Skeletal muscle satellite cell (primary cell): ENCODE results near the gene MACC1.

Experiments
- H3K27me3 ChIP-seq: 2 replicates; pipeline ENCODE4 v1.7.0; 2013; ENCODE audit warnings: low read length; ENCODE audit not compliant: control insufficient read depth, insufficient read depth
- H3K36me3 ChIP-seq: 2 replicates; pipeline ENCODE4 v1.7.0; 2013; ENCODE audit warnings: mild to moderate bottlenecking, control low read depth, low read length; ENCODE audit not compliant: insufficient read depth
- H3K4me1 ChIP-seq: 2 replicates; pipeline ENCODE4 v1.7.0; 2013; ENCODE audit warnings: low read length; ENCODE audit not compliant: control insufficient read depth, insufficient read depth
- H3K4me2 ChIP-seq: 2 replicates; pipeline ENCODE4 v1.7.0; 2013; ENCODE audit warnings: mild to moderate bottlenecking, low read length
- H3K4me3 ChIP-seq: 2 replicates; pipeline ENCODE4 v1.7.0; 2013; ENCODE audit warnings: low read length
- H3K9ac ChIP-seq: 2 replicates; pipeline ENCODE4 v1.7.0; 2013; ENCODE audit warnings: mild to moderate bottlenecking, low read depth, low read length, moderate library complexity
- H3K9me3 ChIP-seq: replicated peaks from 2 replicates; pipeline ENCODE4 v1.7.0; 2013; ENCODE audit warnings: mild to moderate bottlenecking, control low read depth, low read length

The MACC1 gene

DNA sequence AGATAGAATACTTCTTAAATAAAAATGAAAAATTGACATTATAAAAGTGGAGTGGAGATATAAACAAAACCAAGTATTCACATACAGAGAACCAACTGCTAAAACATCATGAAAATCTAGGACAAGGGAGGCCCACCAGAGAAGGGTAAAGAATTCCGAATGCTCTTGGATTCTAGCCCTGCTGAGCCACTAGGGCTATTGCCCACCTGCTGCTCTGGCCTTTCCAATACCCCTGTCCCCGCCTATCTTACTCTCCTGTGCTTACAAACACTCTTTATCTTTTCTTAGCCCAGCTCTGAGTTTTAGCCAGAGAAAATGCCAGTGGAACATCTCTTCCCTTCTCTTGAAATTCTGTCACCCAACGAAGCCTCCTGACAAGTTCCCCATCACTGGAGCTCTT, 100.3 kb downstream of the MACC1 start:
- Histone ChIP-seq H3K9me3 (no peaks in the 10 kb centered on the region), H3K4me3 (no peak overlapping the region), H3K36me3 (no peaks in the 10 kb centered on the region), H3K4me2 (no peak overlapping the region), H3K27me3 (peaks cover 14% of the 10 kb centered on the region), H3K4me1 (no peaks in the 10 kb centered on the region), H3K9ac (no peak overlapping the region)

DNA sequence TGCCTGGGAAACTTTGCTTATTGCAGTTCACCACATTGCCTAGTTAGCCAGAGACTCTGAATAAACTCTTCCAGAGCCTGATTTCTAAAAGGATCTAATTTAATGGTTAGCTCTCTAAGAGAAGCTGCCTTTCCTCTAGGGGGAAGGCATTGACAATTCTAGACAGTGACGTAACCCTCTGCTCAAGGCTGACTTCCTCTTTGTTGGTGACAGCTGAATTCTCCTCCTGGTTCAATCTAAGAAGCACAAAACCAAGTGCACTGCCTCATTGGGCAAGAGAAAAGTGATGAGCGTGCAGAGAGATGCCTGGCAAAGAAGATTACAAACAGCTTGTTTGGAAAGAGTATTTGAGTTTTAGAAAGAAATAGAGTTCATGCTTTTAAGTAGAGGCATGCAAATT, 102.7 kb downstream of the MACC1 start:
- Histone ChIP-seq H3K4me1 (no peaks in the 10 kb centered on the region), H3K4me2 (no peak overlapping the region), H3K36me3 (no peaks in the 10 kb centered on the region), H3K9ac (no peak overlapping the region), H3K27me3 (peaks cover 14% of the 10 kb centered on the region), H3K9me3 (no peaks in the 10 kb centered on the region), H3K4me3 (no peak overlapping the region)

DNA sequence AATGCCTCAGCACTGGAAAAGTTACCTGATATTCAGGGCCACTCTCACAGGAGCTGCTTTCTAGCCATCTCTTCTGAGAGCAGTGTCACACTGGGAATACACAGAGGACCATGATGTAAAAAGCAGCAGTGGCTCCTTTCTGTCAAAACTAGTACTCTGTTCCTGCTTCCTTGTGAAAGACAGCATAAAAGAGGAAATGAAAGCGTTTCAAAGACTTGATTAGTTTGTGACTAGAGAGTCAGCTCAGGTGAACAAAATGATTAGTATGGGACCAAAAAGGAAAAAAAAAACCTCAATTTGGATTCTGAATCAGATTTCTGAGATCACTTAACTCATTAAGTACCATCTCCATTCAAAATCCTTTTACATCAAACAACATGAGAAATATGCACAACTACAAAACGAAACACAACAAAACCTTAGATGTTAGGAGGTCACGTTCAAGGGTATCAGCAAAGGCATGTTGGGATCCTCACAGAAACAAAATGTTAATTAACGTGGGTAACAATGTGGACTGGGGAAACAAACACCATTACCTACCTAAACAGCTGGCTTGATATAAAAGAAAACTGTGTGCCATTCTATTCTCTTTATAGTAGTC, 103.7 kb downstream of the MACC1 start:
- no peak overlapping the region for H3K4me3 ChIP-seq
- no peak overlapping the region for H3K4me2 ChIP-seq
- H3K36me3 ChIP-seq, result no peaks in the 10 kb centered on the region
- H3K27me3 ChIP-seq, result peaks cover 8% of the 10 kb centered on the region
- H3K9ac ChIP-seq, result no peak overlapping the region
- H3K4me1 ChIP-seq, result no peaks in the 10 kb centered on the region
- H3K9me3 ChIP-seq, result no peaks in the 10 kb centered on the region

DNA sequence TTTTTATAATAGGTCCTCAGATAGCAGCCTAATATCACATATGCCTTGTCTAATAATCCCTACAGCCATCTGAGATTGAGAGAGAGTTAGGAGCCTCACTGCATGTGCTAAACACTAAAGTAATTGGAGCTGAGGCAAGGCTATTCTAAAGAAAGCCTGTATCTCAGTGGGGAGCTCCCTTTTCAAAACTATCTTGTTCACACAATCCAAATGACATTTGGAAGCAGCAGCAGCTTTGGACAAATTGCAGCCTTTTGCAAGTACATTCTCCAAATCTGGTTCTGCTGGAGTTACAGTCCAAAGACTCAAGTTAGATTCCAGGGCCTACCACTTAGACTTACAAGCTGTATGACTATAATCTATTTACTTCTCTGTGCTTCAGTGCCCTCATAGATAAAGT, 104.5 kb downstream of the MACC1 start:
- Histone ChIP-seq H3K9ac (no peak overlapping the region), H3K4me3 (no peak overlapping the region), H3K4me1 (no peaks in the 10 kb centered on the region), H3K36me3 (no peaks in the 10 kb centered on the region), H3K9me3 (no peaks in the 10 kb centered on the region), H3K4me2 (no peak overlapping the region), H3K27me3 (no peaks in the 10 kb centered on the region)

DNA sequence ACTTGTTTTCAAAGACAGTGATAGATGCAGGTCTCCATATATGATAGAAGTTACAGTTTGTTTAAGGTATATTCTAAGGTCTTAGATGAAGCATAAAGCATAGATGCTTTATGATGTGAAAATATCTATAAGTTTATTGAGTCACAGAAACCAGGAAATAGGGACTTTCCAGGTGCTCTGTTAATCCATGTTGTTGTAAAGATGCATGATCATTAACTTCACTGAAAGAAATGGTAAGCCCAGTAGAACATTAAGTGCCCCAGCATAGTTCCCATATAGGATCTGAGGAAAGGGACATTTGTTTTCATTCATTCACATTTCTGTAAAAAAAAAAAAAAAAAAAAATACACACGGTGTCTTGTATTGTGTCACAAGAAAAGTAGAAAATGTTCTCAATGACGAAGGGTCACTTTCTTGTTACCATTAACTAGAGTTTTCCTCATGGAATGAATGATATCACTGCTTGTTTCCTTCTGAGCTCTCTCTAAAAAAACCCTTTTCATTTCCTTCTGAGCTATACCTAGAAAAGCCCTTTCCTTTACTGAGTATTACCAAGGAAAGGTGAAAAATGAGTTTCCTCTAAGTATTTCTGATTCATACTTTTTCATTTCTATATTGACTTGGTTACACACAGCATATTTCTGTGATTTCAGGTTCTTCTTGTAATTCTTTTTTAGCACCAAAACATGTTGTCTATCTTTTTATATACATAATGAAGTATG, 105.2 kb downstream of the MACC1 start:
- Histone ChIP-seq H3K4me1 (no peaks in the 10 kb centered on the region), H3K27me3 (no peaks in the 10 kb centered on the region), H3K36me3 (no peaks in the 10 kb centered on the region), H3K9ac (no peak overlapping the region), H3K9me3 (no peaks in the 10 kb centered on the region), H3K4me3 (no peak overlapping the region), H3K4me2 (no peak overlapping the region)

DNA sequence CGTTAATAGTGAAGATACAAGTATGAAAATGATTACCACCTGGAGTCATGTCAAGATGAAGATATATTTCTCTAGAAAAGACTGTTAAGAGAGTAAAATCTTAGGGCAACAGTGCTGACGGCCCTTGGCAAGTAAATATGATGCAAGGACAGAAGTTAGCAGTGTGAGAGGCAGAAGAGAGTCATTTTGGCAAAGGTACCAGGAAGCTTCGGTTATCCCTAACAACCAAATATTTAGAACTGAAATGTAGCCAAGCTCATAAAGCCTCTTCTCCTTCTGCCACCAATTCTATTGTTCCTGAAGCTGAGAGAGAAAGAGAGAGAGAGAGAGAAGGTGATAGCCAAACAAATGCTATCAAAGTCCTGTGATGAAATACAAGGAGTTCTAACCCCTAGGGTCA, 109.6 kb downstream of the MACC1 start:
- H3K4me1 ChIP-seq, result no peaks in the 10 kb centered on the region
- peaks cover 4% of the 10 kb centered on the region for H3K27me3 ChIP-seq
- no peak overlapping the region for H3K4me2 ChIP-seq
- no peak overlapping the region for H3K4me3 ChIP-seq
- no peaks in the 10 kb centered on the region for H3K36me3 ChIP-seq
- no peaks in the 10 kb centered on the region for H3K9me3 ChIP-seq
- no peak overlapping the region for H3K9ac ChIP-seq

DNA sequence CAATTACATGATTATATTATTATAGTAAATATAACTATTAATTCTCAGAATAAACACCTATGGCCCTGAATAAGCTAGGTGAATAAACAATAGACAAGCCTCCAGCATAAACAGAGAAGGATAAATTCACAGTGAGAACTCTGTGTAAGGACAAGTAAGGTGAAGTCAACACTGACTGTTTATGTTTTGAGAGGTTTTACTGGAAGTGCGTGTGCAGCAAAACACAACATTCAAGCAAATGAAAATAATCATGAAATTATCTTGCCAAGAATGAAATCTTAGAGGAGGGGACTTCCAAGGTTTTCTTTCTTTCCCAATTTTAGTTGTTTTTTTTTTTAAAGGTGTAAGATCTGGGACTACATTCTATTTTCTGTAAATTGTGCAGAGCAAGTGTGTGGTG, 112.5 kb downstream of the MACC1 start:
- Histone ChIP-seq H3K36me3 (no peaks in the 10 kb centered on the region), H3K9me3 (no peaks in the 10 kb centered on the region), H3K4me3 (no peak overlapping the region), H3K4me1 (no peaks in the 10 kb centered on the region), H3K9ac (no peak overlapping the region), H3K4me2 (no peak overlapping the region), H3K27me3 (peaks cover 4% of the 10 kb centered on the region)

DNA sequence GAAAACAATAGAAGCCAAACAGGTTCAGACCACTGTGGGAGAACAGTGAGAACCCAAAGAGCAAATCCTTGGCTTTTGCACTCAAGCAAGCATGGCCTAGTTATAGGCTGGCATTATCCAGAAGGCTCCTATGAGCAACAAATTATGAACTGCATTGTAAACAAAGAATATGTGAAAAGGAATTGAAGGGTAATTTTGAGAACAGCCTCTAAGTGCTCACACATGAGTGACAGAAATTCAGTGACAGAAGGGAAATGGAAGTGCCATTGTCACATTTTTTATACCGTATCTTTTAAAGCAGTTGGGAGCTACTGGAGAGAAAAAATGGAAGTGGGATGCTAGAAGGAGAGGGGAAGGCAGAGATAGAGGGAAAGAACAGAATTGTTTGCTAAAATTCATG, 114.2 kb downstream of the MACC1 start:
- Histone ChIP-seq H3K4me1 (no peaks in the 10 kb centered on the region), H3K4me2 (no peak overlapping the region), H3K36me3 (no peaks in the 10 kb centered on the region), H3K9ac (no peak overlapping the region), H3K4me3 (no peak overlapping the region), H3K9me3 (no peaks in the 10 kb centered on the region), H3K27me3 (peaks cover 4% of the 10 kb centered on the region)

DNA sequence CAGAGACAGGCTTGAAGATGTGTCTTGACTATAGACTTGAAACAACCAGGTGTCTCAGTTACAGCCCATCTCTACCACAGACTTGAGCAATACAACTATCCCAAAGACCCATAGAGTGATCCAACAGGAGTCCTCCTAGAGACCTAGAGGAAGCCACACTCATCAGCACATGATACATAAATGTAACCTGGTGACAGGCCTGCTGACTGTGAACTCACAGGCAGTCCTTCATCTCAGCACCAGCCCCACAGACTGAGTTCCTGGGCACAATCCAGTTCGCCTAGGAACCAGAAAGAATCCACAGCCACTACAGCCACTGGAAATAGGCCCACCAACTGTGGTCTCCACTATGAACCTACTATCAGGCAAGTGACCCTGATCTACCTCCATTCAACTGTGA, 121.3 kb downstream of the MACC1 start:
- Histone ChIP-seq H3K4me1 (no peaks in the 10 kb centered on the region), H3K9me3 (no peaks in the 10 kb centered on the region), H3K9ac (no peak overlapping the region), H3K36me3 (no peaks in the 10 kb centered on the region), H3K4me2 (no peak overlapping the region), H3K27me3 (no peaks in the 10 kb centered on the region), H3K4me3 (no peak overlapping the region)

DNA sequence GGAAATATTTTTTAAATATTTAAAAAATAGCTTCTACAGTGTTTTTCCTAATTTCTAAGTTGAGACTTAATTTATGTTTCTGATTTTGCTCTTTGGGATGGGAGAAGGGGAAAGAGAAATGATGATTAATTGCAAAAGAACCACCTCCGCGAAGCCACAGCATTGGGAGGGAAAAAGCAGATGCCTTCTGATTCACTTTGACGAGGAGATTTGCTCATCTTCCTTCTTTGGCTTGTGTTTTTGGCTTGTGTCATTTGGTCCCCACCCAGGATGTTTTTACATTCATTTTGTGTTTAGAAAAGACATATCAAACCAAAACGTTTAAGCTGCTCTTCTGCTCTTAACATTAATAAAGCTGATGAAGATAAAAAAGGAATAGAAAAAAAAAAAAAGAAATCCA, 121.7 kb downstream of the MACC1 start:
- Histone ChIP-seq H3K4me2 (no peak overlapping the region), H3K27me3 (no peaks in the 10 kb centered on the region), H3K36me3 (no peaks in the 10 kb centered on the region), H3K9ac (no peak overlapping the region), H3K4me3 (no peak overlapping the region), H3K9me3 (no peaks in the 10 kb centered on the region), H3K4me1 (no peaks in the 10 kb centered on the region)

DNA sequence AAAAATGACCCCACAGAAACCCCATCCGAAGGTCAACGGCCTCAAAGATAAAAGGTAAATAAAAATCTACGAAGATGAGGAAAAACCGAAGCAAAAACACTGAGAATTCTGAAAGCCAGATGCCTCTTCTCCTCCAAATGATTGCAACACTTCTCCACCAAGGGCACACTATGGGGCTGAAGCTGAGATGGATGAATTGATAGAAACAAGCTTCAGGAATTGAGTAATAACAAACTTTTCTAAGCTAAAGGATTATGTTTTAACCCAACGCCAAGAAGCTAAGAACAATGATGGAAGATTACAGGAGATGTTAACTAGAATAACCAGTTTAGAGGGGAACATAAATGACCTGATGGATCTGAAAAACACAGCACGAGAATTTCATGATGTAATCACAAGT, 127.8 kb downstream of the MACC1 start:
- Histone ChIP-seq H3K9me3 (no peaks in the 10 kb centered on the region), H3K27me3 (no peaks in the 10 kb centered on the region), H3K4me2 (no peak overlapping the region), H3K9ac (no peak overlapping the region), H3K4me3 (no peak overlapping the region), H3K36me3 (no peaks in the 10 kb centered on the region), H3K4me1 (no peaks in the 10 kb centered on the region)

DNA sequence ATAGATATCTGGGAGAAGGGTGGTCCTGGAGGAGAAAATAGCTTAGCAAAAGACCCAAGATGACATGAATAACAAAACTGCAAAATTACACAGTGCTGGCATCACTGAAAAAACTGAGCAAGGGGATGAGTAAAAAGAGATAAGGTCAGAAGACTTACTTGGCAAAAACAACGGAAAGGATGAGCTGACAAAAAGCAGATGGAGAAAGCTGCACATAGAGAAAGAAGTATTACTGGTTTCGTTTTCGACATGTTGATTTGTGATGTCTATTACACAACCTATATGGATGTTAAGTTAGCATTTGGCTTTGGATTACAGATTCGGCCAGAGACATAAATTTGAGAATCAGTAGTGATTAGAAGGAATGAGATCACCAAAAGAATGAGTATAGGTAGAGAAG, 132.1 kb downstream of the MACC1 start:
- H3K4me1 ChIP-seq, result no peaks in the 10 kb centered on the region
- H3K9me3 ChIP-seq, result no peaks in the 10 kb centered on the region
- H3K4me3 ChIP-seq, result no peak overlapping the region
- no peak overlapping the region for H3K9ac ChIP-seq
- H3K4me2 ChIP-seq, result no peak overlapping the region
- H3K36me3 ChIP-seq, result no peaks in the 10 kb centered on the region
- H3K27me3 ChIP-seq, result no peaks in the 10 kb centered on the region
